Stimulated activated CD4-positive, alpha-beta T cell treated with anti-CD3 and anti-CD28 coated beads, Interleukin-2, amount 100 ng/mL, for 48 hours (primary cell): ENCODE measurements around the gene LRRC8A.
"Not testable (repeated sequence)": the region's sequence is repeated elsewhere in the genome, so short reads cannot be mapped to it uniquely, and the experiment has no call there.

Source experiments
- DNase-seq, 2 donors: peaks; one replicate each; pipeline ENCODE4 v3.0.0-alpha.2; 2020

The LRRC8A gene

DNA sequence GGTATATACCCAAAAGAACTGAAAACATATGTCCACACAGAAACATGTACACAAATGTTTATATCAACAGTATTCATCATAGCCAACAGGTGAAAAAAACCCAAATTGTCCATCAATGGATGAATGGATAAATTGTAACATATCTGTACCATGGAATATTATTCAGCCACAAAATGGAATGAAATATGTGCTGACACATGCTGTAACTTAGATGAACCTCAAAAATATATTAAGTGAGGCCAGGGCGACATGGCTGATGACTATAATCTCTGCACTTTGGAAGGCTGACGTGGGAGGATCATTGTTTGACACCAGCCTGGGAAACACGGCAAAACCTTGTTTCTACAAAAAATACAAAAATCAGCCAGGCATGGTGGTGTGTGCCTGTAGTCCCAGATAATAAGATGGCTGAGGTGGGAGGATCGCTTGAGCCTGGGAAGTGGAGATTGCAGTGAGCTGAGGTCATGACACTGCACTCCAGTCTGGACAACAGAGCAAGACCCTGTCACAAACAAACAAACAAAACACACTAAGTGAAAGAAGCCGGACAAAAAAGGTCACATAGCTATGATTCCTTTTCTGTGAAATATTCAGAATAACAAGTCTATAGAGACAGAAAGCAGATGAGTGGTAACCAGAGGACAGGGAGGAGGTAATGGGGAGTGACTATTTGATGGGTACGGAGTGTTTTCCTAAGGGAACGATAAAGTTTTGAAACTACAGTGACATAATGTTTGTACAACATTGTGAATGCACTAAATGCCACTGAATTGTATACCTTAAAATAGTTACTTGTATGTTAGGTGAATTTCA lies 11.6 kb upstream of the LRRC8A start:
- no peak for DNase-seq

DNA sequence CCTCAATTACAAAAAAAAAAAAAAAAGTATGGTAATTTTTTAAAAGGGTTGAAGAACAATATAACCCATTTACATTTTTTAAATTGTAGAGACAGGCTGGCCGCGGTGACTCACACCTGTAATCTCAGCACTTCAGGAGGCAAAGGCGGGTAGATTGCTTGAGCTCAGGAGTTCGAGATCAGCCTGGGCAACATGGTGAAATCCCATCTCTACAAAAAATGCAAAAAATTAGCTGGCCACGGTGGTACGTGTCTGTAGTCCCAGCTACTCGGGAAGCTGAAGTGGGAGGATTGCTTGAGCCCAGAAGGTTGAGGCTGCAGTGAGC lies 11.0 kb upstream of the LRRC8A start:
- not testable (repeated sequence) for DNase-seq

DNA sequence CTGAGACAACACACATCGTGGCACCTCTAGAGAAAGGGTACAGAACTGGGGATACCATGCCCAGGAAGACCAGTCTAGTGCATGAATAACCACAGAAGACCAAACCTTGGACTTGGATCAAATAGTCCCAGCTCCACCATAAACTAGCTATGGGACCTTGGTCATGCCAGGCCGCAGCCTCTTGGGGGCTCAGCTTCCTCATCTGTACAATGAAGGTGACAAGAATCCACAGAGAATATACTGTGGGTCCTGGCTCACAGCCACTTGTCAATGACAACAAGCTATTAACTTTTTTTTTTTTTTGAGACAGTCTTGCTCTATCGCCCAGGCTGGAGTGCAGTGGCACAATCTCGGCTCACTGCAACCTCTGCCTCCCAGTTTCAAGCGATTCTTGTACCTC lies 4.1 kb upstream of the LRRC8A start:
- DNase-seq = no peak

DNA sequence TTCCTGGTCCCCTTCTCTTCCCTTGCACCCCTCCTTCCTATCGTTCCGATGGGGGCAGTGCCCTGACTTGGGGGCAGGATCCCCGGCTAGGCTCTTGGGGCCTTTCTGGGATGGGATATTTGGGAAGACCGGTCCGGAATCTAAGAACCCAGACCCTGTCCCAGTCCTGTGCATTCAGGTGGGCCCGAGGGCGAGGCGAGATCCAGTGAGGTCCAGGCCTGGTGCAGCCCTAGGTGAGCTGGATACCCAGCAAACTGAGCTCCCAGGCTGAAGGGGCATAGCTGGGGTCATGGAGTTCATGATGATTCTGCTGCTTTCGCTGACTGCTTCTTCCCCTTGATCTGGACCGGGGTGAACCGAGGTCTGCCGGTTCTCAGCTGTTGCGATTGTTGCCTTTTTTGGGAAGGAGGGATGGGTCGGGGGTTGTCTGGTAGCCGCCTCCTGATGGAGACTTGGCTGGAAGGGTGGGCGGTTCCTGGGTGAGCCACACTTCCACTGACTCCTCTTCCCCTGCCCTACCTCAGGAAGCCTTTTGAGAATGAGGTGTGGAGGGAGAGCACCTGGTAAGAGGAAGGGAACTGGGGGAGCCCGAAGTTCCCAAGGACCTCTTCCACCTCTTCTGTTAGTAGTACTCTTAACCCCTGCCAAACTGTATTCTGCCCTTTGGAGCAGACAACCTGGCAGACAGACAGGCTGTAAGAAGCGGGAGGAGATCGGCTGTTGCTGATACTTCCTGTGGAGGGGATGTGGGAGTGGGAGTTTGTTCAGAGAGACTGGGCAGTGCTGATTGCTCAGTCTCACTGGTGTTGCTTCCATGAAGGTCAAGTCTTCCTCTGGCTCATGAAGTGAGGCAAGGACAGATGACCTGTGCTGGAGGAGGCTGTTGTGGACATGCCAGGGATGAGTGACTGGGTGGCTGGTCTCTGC lies 1.0 kb downstream of the LRRC8A start:
- DNase-seq = no peak

DNA sequence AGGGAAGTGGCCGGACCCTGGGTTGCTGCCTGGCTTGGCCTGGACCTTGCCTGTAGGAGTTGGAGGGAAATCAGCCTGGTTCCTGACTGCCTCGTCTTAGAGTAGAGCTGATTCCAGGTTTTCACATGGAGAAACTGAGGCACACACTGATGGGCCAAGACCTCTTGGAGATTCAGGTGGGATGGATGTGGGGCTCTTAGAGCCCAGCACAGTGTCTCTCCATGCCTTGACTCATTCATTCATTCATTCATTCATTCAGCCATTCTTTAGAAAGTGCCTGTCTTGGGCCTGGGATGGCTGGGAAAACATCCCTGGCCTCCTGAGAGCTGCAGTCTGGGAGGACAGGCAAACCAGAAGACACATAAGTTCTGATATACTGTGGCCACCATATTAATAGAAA lies 2.2 kb downstream of the LRRC8A start:
- no peak for DNase-seq

DNA sequence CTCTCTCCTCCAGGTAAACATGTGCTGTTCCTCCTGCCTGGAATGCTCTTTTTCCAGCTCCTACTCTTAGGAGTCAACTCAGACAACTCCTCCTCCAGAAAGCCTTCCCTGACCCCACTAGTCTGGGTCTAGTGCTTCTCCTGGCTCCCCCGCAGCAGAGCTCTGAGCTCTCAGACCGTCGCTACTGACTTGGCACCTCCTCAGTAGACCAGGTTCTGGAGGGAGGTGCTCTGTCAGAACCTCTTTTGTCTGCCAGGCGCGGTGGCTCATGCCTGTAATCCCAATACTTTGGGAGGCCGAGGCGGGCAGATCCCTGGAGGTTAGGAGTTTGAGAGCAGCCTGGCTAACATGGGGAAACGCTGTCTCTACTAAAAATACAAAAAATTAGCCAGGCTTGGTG lies 3.4 kb downstream of the LRRC8A start:
- DNase-seq = no peak

DNA sequence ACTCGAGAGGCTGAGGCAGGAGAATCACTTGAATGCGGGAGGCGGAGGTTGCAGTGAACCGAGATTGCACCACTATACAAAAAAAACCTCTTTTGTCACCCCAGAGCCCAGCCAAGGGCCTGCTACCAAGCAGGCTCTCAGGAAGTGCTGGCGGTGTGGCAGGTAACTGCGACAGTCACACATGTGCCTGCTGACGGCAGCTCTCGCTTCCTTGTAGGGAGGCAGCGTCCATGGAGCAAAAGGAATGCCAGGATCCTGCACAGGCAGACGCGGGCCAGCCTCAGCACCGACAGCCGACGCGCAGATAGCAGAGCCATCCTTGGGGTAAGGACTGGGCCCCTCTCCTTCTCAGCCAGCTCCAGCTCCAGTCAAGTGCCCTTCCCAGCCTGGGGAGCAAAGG lies 3.9 kb downstream of the LRRC8A start:
- DNase-seq = no peak

DNA sequence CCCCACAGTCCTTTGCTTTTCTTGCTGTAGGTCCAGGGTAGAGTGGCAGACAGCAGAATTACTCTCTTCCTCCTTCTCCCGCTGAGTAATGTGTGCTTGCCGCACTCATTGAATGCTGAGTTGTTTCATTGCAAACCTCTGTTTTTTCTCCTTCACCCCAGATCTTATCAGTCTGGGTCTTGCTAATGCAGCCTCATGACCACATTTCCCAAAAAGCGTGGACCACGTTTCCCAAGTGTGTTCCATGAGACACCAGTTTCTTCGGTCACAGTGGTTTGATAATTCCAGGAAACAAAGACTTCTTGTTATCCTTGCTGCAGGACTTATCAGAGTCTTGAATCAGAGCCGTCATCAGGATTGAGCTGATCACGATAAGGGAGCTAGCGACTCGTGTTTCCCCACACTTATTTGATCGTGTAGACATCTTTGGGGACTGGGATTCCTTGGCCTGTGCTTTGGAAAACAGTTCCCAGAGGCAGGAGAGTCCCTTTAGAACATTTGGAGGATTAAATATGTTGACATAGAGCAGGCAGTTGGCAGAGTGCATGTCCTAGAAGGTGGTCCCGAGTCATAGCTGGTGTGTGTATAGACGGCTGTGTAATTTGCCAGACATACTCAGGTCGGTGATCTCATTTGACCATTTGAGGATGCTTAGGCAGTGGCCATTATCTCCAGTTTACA lies 4.4 kb downstream of the LRRC8A start:
- no peak for DNase-seq

DNA sequence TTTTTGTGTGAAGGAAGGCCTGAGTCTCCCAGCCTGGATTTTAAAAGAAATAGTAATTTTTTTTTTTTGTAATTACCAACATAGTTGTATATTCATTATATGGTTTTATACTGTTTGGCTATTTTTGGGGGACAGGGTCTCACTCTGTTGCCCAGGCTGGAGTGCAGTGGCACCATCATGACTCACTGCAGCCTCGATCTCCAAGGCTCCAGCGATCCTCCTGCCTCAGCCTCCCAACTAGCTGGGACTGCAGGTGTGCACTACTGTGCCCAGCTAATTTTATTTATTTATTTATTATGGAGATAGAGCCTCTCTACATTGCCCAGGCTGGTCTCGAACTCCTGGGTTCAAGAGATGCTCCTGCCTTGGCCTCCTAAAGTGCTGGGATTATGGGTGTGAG lies 5.1 kb downstream of the LRRC8A start:
- DNase-seq = no peak

DNA sequence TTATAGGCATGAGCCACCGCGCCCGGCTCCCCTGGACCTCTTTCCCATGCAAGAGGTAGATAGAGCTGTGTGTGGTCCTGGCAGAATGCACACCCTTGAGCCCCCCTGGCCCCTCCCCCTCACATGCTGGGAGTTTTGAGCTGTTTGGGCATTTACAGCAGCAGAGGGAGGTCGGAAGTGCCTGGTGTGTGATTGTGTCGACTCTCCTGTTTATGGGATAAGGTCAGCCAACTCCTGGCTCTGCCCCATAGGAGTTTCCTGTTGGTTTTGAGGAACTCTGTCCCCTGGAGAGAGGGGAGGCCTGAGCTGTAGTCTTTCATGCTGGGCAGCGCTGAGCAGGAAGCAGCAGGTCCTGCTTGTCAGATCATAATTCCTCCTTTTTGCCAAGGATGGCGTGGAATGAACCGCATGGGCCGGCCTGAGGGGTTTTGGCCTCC lies 6.0 kb downstream of the LRRC8A start:
- DNase-seq = no peak

DNA sequence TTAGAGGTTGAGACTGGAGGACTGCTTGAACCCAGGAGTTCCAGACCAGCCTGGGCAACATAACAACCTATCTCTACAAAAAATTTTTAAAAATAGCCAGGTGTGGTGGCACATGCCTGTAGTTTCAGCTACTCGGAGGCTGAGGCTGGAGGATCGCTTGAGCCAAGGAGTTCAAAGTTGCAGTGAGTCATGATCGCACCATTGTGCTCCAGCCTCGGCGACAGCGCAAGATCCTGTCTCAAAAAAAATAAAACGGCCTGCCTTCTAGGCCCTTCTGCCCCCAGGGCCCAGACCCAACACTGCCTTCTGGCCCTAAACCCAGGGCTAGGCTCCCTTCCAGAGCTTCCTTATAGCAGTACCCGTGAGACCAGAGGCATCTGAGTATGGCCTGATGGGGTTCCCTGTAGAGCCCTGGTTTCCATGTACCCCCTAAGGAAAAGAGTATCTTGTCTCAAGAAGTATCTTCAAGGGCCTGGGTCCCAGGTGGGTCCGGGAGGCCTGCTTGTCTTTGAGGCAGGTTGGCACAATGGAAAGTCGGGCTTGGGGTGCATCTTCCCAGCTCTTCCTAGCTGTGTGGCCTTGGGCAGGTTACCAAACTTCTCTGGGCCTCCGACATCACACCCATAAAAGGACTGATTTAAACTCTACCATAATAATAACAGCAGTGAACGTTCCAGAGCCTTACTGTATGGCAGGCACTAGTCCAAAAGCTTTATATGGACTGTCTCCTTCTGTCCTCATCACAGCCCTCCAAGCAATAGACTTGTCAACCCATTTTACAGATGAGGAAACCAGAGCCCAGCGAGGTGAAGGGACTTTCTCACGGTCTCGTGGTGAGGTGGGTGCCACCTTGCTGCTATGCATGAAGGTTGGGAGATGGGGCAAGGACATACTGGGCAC lies 9.6 kb downstream of the LRRC8A start:
- DNase-seq = no peak

DNA sequence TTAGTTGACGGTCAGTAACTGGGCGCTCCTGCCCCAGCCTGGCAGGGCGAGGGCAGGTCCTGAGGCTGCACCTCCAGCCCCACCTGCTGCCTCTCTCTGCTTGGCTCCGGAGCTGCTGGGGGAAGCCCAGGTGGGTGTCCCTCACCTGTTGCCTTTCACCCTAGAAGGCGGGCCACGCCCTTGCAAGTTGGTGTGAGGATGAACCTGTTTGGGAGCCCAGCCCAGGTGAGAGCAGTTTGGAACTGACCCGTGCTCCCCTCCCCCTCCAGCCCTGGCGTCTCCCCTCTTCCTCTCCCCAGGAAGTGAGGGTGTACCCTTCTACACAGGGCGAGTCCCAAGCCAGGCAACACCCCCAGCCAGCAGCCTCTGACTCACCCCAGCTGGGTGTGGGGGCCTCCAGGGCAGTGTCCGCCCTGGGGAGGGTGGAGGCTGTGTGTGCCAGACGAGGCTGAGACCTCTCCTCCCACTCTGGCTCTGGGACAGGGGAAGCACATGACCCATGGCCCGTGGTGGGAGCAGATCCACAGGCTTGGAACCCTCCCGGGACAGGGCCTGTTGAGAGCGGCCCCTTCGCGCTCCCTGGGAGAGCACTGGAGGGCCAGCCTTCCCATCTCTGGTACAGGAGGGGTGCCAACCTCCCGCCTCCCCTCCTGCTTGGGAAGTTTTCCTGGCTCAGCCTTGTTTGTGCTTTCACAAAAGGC lies 10.4 kb downstream of the LRRC8A start:
- DNase-seq = no peak

DNA sequence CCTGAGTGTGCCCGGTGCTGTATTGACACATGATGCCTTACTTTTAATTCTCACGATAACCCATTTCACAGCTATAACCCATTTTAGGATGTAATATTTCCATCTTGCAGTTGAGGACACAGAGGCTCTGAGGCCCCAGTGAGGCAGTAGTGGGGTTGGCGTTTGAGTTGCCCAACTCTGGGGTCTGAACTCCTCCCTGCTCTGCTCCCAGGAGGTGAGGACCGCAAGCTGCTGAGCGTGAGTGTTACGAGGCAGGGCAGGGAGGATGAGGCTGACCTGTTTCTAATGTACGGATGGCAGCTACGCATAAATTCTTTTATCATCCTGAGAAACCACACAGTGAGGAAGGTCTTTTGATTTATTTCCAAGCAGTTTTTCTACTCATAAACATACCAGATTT lies 11.4 kb downstream of the LRRC8A start:
- no peak for DNase-seq

DNA sequence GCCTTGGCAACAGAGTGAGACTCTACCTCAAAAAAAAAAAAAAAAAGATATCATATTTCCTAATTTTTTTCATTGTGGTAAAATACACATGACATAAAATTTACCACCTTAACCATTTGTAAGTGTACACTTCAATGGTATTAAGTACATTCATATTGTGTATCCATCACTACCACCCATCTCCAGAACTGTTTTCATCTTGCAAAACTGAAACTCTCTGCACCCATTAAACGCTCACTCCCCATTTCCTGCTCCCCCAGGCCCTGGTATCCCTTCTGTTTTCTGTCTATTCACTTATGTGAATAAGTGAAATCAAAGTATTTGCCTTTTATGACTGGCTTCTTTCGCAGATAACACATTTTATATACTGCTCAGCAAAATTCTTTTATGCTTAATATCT lies 12.8 kb downstream of the LRRC8A start:
- no peak for DNase-seq

DNA sequence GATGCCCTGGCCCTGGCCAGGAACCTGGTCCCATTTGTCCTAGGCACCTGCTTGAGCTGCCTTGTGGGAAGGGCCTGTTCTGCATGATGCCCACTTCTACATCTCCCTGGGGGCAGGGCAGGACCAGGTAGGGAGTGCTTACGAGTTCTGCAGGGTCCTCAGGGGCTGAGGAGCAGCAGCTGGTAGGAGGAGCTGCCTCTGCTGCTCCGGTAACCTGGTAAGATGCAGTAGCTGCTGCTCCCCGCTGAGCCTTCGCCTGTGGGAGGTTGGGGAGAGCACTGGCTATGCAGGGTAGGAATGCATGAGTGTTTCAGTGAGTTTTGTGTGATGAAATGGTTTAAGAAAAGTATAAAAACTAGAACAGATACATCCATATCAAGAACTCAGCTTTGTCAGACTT lies 13.6 kb downstream of the LRRC8A start:
- no peak for DNase-seq

DNA sequence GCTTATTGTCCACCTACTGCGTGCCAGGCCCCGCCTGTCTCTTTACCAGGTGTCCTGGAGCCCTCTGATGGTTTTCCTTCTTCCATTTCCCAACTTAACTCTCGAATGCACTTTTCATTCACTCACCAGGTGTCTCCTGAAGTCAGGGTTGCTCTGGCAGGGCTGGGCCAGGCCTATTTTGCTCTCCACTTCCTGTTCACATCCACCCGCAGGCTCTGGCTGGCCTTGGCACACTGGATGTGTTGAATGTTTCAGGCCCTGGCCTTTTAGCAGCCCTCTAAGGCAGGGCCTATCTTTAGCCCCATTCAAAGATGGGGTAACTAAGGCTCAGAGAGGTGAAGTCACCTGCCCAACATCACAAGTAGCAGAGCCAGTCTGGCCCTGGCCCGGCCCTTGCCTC lies 16.4 kb downstream of the LRRC8A start:
- no peak for DNase-seq

DNA sequence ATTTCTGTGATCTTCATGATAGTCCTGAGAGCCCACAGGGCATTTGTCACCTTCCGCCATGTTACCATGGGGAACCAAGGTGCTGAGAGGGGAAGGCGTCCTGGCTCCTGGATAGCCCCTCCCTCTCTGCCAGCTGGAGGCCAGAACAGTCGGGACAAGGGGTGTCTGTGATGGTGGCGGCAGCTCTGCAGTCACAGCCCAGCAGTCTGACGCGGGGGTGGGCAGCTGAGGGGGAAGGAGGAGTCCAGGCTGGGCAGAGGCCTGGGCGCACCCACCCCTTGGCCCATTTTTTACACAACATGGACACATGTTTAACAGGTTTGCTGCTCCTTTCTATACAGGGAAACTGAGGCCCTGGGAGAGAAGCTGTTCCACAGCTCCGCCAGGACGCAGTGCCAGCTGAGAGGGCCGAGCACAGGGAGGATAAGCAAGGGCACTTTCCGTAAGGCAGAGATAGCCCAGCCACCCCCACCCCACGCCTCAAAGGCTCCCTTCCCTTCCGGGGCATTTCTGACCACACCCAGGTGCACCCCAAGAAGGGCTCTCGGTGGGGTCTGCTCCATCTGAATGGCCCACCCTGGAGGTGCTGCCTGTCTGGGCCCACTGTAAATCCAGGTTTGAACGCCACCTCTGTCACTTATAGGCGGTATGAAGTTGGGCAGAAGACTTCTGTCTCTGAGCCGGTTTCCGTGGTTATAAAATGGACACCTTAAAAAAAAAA lies 17.1 kb downstream of the LRRC8A start:
- no peak for DNase-seq

DNA sequence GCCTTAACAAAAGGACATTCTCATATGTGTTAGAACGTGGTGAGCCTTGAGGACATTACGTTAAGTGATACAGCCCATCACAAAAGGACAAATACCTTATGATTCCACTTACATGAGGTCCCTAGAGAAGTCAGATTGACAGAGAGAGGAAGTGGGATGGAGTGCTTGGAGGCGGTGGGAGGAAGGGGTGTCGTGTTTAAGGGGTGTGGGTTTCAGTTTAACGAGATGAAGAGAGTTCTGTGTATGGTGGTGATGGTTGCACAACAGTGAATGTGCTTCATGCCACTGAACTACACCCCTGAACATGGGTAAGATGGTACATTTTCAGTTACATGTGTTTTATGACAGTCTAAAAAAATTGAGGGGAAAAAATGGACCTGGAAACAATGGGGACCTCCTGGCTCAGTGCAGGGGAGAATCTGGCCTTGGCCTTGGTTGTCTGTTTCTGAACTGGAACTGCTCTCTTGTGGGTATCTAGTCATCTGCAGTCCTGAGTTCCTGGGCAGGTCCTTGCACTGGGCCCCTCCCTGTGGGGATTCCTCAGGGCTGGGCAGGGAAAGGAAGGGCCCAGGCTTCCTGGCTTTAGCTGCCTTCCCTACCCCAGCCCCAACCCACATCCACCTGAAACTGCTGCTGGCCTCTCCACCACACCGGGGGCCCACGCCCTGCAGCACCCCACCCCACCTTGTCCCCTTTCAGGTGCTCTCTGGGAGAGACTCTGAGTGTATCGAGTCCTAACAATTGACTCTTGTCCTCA lies 17.8 kb downstream of the LRRC8A start:
- DNase-seq = no peak

DNA sequence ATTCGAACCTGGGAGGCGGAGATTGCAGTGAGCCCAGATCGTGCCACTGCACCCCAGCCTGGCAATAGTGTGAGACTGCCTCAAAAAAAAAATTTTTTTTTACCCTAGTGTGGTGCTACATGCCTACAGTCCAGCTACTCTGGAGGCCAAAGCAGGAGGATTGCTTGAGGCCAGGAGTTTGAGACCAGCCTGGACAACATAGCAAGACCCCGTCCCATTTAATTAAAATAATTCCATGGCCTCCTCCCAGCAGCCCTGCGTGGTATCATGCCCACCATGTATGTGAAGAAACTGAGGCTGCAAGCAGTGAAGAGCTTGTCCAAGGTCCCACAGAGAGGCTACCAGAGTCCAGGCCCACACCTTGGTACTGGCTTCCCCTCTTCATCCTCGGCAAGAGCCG lies 19.4 kb downstream of the LRRC8A start:
- DNase-seq = no peak

DNA sequence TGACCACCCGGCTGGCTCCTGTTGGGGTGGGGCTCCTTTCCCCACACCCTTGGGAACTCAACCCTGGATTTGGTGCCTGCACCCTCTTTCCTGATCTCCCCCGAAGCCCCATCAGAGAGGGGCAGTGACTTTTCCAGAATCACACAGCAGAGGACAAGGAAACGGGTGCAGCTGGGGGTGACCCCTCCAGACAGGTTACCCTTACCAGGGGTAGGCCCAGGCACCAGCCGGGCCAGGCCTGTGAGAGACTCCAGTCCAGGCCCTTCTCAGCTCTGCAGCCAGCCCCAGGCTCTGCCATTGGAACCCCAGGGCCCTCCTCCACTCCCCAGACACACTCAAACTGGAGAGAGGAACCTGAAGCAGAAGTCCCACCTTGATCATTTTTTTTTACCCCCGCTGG lies 19.9 kb downstream of the LRRC8A start:
- no peak for DNase-seq
